ENCODE measurements around the gene PRKCA.

DNA sequence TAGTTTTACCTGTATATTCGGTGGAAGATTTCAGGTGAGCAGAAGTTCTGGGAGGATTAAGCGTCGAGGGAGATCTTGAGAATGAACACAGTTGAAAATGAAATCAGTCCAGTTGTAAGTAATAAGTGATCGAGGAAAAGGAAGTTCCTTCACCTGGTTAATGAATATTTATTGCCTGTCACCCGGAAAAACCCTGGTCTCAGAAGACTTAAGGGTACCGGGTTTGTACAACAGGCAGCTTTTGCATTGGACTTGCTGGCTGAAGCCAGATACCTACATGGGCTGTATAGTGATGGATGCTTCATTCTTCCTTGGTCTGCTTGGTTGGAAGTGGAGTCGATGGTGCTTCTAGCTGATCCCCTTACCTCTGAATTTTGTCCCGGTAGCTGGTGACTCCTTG is 72.7 kb downstream of the PRKCA start:
- TF ChIP-seq YY1 (IDR thresholded peaks at IDR 0.05; ENCODE audit: insufficient read depth, insufficient read length) (no peak), ZNF274 (IDR thresholded peaks at IDR 0.05; ENCODE audit: low read depth, low read length) (no peak), SUZ12 (IDR thresholded peaks at IDR 0.05; ENCODE audit: extremely low read depth, insufficient read depth, insufficient read length) (no peak)

All from NT2/D1 (cell line).